GM21737 (cell line): ENCODE results near the gene NOX3.

Experiments
- ATAC-seq: cut with Tn5 transposase; IDR thresholded peaks from one replicate; pipeline ENCODE4 v1.9.1; 2021; ENCODE audit warnings: mild to moderate bottlenecking, moderate library complexity; ENCODE audit not compliant: unreplicated experiment

Gene NOX3

DNA sequence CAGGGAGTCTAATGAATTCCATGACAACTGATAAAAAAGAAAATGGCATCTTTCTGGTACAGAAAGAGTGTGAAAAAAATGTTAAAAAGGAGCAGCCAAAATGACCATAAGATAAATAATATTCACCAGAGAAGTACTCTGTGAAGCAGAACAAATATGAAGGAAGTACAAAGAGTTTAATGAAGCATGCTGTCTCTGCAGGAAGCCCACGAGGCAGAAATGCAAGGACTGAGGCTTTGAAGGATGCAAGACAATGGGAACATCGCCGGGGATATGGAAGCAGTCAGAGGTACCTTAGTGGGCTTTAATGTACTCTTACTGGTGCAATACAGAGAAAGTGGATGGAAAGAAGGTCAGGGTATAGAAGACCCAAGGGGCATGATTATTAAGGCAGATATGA is 50.7 kb downstream of the NOX3 start:
- no peak for ATAC-seq

DNA sequence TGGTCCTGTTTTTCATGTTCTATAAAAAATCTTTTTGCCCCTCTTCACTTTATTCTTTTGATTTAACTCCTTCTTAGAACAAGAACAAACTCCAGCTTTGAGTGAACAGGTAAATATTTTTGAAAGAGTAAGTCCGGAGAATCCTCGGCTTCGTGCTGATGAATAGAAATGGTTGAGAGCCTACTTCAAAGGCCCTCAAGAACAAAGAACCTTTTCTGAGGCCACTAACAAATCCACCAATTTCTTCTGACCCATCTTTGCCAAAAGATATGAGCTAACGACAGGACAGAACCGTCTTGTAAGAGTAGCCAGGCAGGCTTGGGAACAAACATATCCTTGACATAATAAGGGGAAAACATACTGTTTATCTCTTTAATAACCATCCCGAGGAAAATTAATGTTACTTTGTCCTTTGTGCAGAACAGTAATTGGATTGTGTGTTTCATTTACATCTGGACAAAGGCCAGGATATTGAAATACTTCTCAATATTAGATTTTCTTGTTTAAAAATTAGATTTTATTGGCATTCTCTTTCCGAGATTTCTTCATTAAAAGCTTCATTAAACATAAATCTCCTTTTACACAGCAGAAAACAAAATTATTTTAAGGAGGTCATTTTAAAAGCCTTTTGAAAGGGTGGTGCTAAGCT is 52.9 kb downstream of the NOX3 start:
- no peak for ATAC-seq

DNA sequence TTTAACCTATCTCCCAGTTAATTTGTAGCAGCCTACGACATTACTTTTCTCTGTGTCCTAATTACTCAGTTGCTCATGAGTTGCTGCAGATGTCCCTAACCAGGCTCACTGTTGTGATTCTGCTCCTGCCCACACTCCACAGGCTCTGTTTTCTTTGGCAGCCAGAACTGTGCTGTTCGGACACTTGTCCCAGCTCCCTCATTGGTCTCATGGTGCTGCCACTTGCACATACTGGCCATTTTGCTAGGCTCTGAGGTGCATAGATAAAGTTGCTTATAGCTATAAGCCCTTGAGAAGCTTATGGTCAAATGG is 55.0 kb downstream of the NOX3 start:
- ATAC-seq = no peak

DNA sequence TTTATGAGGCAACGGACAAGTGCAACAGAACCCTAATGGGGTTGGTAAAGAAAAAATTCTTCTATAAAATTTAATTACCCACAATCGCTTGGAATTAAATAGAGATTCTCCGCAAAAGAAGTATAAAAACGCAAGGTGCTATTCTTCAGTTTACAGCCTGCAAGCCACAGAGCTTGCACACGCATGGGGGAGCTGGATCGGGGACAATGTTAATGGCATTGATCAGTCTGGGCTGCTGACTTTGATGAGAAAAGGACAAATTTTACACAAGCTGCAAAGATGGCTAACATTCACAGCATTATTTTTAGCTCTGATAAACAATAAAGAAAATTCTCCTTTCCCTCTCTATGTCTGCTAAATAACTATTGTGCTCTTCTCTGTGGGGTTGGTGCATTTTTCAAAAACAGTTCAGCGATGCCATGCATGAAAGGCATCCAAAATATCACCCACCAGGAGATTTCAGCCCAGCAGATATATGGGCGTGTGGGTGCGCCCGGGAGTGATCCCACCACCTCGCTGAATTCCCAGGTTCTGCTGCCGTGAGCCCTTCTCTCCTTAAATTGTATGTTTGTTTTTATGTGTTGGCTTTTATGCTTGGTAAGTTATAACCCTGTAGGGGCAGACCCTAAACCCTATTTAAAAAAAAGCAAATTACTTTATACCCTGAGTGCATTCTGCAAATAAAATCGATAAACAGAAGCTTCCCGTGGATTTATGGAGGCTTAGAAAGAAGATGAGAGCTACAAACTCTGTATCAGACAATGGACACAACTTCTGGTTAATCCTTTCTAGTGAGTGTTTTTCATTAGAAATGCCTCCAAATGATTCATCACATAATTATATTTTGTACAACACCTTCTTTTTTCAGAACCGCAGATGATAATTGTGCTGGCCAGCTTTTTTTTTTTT is 55.6 kb downstream of the NOX3 start:
- no peak for ATAC-seq

DNA sequence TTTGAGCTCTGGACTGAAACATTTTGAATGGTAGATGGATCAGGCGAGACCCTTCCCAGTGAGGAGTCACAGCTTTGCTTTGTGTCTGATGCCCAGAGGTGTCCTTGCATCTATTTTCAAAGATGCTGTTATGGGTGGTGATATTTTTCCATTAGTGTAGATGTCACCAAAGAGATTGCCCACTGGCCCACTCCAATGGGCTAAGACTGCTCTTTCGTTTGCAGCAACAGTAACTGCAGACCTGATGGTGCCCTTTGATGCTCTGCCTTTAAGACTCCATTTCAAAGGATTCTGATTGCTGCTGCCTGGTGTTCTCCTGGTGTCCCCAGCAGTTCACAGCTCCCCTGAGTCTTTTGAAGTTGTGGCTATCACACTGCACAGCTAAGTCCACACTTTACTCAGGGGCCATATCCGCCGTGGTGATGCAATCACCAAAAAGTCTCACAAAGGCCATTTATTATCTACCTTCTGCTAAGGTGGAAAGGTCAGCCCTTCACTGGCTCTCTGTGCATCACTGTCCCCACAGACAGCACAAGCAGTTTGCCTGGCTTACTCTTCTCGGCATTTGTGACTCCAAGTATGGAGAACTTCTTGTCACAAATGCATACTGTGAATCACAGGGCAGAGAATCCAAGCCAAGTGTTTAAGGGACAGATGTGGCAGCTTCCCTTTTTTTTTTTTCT is 56.4 kb downstream of the NOX3 start:
- ATAC-seq = no peak

DNA sequence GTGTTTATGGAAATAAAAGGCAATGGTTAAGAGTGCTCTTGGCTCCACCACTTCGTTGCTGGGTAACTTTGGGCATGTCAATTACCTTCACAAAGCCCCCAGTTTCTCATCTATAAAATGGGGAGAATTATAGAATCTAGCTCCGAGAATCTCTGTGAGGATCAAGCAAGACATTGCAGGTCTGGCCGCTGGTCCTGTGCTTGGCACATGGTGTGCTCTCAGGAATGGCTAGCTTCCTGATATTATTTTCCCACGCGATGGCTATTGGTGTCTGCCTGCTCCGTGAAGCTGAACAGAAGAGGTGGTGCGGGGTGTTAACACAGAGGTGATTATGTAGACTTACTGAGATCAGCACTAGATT is 57.0 kb downstream of the NOX3 start:
- no peak for ATAC-seq

DNA sequence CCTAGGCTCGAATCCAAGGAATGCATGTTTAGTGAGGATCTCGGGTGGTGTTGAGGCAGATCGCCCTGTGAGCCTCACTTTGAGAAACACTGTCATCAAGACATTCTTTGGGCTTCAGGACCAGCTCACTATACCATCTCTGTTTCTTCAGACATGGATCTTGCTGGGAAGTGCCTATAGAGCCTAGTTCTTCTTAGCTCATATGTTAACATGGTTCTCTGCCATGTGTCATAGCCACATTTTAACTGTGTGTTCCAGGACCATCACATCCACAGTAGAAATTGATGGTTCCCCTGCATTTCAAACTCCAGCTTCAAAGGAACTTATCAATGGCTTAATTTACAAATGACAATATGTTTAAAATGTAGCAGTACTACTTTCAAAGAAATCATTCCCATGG is 57.4 kb downstream of the NOX3 start:
- no peak for ATAC-seq

DNA sequence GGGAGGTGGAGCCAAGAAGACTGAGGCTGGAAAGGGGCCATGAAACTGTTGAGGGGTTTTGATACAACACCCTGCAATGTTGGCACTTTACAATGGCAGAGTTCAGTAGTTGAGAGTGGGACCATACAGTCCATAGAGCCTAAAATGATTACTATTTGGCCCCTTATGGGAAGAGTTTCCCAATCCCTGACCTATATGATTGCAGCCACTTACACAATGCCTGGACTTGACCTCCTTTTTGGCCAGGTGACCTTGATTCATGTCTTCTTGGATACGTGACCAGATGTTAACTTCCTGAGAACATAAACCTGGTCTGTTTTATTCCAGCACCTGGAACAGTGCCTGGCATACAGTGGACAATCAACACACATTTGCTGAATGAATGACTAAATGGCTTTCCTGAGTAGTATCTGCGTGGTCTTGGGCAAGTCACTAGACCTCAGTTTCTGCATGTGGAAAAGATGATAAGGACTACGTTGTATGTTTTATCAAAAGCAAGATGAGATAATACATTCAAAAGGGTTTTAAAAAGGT is 58.4 kb downstream of the NOX3 start:
- no peak for ATAC-seq

DNA sequence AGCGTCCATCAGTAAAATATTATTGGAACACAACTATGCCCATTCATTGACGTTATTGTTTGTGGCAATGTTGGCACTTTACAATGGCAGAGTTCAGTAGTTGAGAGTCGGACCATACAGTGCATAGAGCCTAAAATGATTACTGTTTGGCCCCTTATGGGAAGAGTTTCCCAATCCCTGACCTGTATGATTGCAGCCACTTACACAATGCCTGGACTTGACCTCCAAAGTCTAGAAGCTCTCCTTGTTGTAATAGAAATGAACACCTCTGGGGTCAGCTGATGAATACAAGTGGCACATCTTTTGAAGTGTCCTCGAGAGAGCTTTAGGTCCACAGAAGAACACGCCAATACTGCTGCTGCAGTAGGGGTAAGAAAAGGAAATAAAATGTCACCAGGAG is 59.0 kb downstream of the NOX3 start:
- ATAC-seq = no peak

DNA sequence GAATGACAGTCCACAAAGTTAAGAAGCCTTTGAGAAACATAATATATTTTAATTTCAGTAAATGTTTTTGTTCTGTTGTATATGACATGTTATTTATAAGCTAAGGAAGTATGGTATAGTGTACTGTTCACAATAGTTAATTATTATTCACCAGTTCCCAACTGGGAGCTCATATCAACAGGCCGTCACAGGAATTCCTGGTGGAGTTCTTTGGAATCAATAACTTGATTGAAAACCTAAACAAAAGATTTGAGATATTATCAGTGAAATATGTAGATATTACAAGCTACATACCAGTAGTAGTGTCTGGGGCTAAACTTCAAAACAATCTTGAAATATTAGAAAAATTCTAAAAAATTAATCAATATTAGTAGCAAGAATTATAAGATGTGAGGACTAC is 60.3 kb downstream of the NOX3 start:
- no peak for ATAC-seq

DNA sequence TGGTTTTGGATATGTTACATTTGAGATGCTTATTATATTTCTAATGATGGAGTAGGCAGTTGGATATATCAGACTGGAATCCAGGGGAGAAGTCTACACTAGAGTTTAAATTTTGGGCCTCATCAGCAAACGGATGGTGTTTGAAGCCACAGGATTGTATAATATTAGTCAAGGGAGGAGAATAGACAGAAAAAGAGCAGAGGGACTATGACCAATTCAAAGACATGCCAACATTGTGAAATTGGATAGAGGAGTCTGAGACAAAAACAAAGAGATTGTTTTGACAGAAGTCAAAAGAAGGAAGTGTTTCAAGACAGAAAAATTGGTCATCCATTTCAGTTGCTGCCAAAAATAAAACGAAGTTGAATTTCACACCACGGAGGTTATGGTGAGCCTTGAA is 66.5 kb downstream of the NOX3 start:
- no peak for ATAC-seq

DNA sequence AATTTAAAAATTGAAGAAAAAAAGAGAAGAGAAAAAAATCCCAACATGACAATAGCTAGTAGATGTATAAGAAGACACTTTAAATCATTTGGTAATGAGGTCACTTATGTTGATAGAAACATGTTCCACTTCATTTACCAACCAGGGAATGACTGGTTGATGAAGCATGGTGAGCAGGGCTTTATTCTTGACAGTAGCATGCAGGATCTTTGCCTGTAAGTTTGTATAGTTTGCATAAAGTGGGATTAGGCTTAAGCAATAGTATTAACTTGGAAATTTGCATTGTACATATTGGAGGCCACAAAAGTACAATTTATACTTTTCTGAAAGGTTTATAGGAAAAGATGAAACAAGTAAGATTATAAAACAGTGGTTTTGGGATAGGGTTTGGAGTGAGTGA is 67.0 kb downstream of the NOX3 start:
- ATAC-seq = no peak

DNA sequence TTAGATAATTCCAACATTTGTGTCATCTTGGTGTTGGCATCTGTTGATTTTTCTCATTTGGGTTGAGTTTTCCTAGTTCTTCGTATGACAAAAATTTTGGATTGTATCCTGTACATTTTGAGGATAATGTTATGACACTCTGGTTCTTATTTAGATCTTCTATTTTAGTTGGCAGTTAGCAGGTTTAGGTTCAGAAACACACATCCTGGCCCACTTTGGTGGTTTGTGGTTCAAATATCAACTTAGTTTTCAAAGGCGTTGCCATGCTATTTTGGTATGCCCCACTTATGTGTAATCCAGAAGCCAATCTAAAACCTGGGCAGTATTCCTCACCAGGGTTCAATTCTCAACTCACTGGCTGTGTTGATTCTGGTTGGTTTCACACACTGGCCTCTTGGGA is 68.2 kb downstream of the NOX3 start:
- ATAC-seq = no peak

DNA sequence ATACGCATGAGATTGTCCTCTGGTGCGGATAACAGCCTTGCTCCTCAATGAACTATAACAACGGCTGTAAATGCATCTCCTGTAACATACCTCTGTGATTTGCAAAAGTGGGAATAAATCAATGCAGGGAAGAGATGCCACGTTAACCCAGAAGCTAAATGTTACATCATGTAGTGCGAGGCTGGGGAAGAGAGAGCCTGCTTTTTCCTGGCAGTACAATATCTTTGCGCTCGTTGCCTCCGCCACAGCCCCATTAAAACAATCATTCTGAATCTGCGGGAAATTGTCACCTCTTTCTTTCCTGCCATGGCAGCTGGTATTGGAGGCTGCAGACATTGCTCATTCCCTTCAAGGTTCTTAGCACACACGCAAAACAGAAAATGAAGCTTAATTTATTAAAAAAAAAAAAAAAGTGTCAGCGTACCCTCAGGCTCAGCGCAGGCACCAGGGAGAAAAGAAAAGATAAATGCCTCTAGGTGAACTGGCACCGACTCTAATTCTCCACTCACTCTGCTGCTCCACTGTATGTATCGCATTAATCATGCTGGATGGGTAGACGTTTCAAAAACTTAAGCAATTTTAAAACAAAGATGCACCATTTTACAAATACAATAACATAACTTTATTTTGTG is 71.2 kb downstream of the NOX3 start:
- ATAC-seq = no peak

DNA sequence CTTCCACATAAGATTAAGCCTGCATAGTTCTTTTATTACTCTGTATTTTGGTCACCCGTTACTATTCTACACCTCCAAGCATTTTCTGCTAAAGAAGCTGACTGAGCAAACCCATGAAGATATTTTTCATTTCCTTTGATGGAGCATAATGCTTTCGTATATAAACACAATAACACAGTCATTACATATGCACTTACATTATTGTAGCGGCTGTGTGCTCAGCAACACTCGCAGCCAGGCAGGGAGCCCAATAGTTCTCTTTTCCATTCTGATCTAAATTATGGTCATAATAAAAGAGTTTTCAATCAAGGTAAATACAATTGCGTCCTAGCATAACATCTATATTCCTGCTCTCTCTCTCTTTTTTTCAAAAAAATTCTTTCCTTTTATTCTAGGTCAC is 71.7 kb downstream of the NOX3 start:
- ATAC-seq = no peak

DNA sequence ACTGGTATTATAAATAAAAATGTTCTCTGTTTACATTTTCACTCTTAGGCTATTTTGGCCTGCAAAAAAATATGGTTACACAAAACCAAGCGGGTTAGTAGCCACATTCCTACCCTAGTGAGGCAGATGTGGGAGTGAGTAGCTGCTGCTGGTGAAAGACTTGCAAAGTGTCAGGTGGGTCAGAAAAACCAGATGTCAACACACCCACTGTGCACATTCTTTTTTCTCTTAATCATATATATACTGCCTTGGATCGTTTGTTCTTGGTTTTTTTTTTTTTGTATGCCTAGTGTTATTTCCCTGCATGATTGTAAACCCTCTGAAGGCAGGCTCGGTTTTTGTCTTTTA is 73.3 kb downstream of the NOX3 start:
- ATAC-seq = no peak

DNA sequence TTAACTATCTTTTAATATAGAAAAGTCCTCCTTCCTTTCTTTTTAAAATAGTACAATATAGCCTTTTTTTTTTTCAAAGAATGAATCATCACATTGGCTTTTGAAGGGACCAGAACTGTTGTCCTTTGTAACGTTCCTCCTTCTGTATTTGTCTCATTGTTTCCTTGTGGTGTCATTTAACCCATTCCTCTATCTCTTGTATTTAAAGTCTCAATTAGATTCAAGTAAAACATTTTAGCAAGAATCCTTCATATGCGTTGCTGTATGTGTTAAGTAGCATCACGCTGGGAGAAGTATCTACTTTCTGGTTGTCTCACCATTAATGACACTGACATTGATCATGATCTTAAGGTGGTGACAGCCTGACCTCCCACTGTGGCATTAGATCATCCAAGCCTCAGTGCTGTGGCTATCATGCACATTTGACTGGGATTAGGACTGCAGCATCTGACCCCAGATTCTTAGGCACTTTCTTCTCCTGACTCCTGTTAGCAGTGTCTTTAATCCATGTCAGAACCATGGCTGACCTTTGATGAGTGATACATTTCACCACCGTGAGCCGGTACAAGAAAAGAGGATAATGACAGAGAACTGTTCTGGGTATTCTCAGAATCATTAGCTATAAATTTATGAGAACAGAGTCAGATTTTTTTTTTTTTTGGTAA is 73.8 kb downstream of the NOX3 start:
- no peak for ATAC-seq

DNA sequence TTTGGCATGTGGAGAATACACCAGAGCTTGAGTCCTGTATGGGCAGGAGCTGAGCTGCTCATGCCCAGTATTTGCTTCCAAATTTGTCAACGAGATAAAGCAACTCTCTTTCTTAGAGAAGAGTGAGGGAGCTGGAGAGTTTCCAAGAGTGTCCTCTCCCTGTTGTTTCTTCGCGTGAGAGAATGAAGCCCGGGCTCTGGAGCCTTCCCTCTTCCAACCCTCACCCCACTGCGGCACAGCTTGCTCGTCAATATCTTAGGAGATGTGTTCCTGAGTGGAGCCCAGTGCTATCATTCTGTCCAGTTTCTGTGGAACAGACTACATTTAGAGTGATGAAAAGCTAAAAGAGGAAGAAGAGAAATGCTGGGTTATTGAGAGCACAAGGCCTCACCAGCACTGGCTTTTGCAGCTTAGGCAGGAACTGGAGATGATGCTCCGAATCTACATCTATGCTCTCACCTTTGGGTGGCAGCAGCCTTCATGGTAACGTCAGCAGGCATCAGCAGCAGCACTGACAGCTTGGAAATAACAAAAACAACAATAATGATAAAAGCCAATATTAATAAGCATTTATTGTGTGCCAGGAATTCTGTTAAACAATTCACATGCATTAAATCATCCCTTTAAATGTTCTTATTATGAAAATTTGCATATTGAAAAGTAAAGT is 74.8 kb downstream of the NOX3 start:
- no peak for ATAC-seq

DNA sequence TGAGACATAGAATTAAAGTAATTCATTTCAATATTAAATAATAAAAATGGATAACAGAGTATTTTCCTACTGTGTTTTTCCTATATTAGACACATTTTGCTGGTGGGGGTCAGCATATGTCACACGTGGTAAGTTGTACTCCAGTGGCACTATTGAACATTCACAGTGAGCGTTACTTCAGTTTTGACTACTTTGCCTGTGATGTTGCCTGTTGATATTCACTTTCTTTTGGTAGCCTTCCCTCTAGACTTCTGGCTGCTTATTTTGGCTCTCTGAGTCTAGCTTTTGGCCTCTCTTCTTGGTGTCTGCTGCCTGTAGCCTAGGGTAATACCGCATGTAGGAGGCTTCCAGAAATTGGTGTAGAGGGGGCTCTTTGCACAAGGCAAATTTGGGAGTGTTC is 76.9 kb downstream of the NOX3 start:
- no peak for ATAC-seq

DNA sequence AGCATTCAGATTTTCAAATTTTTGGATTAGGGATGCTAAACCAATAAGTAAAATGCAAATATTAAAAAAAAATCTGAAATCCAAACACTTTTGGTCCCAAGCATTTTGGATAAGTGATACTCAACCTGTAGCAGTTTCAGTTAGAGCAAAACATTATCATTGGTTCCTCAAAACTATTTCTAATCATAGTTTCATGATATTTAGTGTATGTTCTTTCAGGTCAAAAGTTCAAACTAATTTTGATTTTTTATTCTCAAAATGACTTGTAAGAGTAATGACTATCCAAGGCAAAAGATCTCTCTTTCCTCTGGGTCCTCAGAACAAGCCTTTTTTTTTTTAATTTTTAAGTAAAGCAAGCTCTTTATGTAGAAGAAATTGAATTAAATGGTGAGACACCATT is 77.4 kb downstream of the NOX3 start:
- no peak for ATAC-seq

DNA sequence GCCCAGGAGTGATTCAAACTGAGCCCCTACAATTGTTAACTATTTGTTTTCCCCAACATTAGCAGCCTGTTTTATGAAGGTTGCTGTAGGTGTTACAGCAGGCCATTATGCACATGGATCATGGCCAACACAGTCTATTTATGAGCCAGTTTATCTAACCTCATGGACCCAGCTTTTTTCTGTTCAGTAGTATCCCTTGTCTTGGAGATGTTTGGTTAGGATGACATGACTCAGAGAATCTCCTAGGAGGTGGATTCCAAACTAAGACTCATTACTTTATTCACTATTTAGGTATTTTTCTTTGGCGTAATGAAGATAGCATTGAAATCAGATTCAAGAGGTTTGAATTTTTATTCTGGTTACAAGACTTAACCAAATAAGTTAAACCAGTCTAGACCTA is 78.6 kb downstream of the NOX3 start:
- no peak for ATAC-seq
